K562 (cell line): ENCODE measurements around the gene CEP76. TPM values are rescaled to one million over a fixed set of nuclear protein-coding genes. Genes with fewer than 3 reads are reported as not detected.

Source experiments
- DPF2 ChIP-seq: fragments of 450-650 bp; IDR thresholded peaks from 2 replicates; pipeline ENCODE4 v1.6.1; 2016
- GTF2E2 ChIP-seq: fragments of 200-800 bp; sonication (Bioruptor generic); IDR thresholded peaks from 2 replicates; pipeline ENCODE4 v1.6.1; 2016; ENCODE audit warnings: missing genetic modification characterization, missing compliant biosample characterization
- POLR2A ChIP-seq: fragments of 450-650 bp; conservative IDR thresholded peaks from 2 replicates; pipeline ENCODE4 v1.6.1; 2016
- TFAM ChIP-seq: fragments of 250-450 bp; sonication (Bioruptor Pico); conservative IDR thresholded peaks from 2 replicates; pipeline ENCODE4 v1.5.0; 2021; ENCODE audit warnings: mild to moderate bottlenecking, moderate library complexity
- ZBTB7A ChIP-seq: IDR thresholded peaks from 2 replicates; pipeline ENCODE4 v1.6.1; 2011; ENCODE audit warnings: low read depth, mild to moderate bottlenecking, low read length, moderate library complexity, borderline replicate concordance; ENCODE audit not compliant: control insufficient read depth
- polyA plus RNA-seq, 8 experiments: library from polyadenylated mRNA; depleted of rRNA in 4 of 8; stranded (reverse) in 5 of 8; unstranded in 3 of 8; fragments of >200 nt; fragmentation: Nextera tagmentation in 2 of 8; fragmentation: Illumina TruSeq in 1 of 8; extraction: Ambion mirVana in 2 of 8; extraction: Trizol in 1 of 8; gene quantifications; 2 replicates each; pipeline versions ENCODE4 v1.2.1 to v1.2.3, GENCODE V29; 2011 to 2014; ENCODE audit warnings: inconsistent platforms in 1 of 8, missing spikeins in 1 of 8
- total RNA-seq, 7 experiments: library from RNA; depleted of rRNA in 6 of 7; stranded (reverse); fragments of >200 nt in 6 of 7; fragmentation: Illumina TruSeq in 2 of 7; extraction: Trizol in 2 of 7; gene quantifications; 2 replicates each; pipeline versions ENCODE4 v1.2.1 to v1.2.3, GENCODE V29; 2011 to 2021; ENCODE audit warnings: low replicate concordance in 1 of 7
- TF ChIP-seq, protein P1 (sequence below): fragments of 250-450 bp; sonication (Bioruptor Pico); IDR thresholded peaks from 2 replicates; pipeline ENCODE4 v1.9.0; 2021; ENCODE audit warnings: mild to moderate bottlenecking
- TF ChIP-seq, protein P2 (sequence below): fragments of 450-650 bp; IDR thresholded peaks from 2 replicates; pipeline ENCODE4 v1.6.1; 2018; ENCODE audit not compliant: partially characterized antibody
- TF ChIP-seq, protein P3 (sequence below): fragments of 450-650 bp; IDR thresholded peaks from 2 replicates; pipeline ENCODE4 v1.6.1; 2016; ENCODE audit warnings: mild to moderate bottlenecking, moderate library complexity

Gene CEP76
- total and polyA plus RNA-seq, 9 of the 15 experiments (the other 6 are each of a cell fraction or from before 2014, with no cell fraction given): 5.3 to 27.3 (median 19.3) TPM

DNA sequence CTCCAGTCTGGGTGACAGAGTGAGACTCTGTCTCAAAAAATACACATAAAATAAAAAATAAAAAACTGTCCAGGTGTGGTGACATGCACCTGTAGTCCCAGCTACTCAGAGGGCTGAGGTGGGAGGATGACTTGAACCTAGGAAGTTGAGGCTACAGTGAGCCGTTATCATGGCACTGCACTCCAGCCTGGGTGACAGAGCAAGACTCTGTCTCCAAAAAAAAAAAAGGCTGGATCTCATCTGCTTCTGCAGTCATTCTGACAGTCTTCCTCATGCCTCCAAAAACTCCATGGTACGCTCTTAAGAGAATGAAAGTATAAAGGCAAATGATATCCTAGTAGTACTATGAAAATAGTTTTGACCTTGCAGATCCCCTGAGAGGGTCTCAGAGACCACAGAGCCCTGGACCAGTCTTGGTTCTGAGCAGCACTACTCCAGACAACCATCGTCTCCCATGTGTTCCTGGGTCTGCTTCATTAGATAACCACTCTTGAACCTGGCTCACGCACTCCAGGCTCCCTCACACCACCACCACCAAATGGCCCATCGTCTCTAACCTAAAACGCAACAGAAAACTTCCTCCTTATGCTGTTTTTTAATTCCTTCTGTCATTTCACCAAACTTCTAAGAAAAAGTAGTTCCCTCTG lies 70.6 kb downstream of the CEP76 start (continued):
- peak; percentile 41; the same call in 1 of the 2 replicates for TF ChIP-seq ZBTB7A
- TF ChIP-seq, protein P1, sequence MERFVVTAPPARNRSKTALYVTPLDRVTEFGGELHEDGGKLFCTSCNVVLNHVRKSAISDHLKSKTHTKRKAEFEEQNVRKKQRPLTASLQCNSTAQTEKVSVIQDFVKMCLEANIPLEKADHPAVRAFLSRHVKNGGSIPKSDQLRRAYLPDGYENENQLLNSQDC (CRISPR knock-in tag): no peak
- TF ChIP-seq, protein P2, sequence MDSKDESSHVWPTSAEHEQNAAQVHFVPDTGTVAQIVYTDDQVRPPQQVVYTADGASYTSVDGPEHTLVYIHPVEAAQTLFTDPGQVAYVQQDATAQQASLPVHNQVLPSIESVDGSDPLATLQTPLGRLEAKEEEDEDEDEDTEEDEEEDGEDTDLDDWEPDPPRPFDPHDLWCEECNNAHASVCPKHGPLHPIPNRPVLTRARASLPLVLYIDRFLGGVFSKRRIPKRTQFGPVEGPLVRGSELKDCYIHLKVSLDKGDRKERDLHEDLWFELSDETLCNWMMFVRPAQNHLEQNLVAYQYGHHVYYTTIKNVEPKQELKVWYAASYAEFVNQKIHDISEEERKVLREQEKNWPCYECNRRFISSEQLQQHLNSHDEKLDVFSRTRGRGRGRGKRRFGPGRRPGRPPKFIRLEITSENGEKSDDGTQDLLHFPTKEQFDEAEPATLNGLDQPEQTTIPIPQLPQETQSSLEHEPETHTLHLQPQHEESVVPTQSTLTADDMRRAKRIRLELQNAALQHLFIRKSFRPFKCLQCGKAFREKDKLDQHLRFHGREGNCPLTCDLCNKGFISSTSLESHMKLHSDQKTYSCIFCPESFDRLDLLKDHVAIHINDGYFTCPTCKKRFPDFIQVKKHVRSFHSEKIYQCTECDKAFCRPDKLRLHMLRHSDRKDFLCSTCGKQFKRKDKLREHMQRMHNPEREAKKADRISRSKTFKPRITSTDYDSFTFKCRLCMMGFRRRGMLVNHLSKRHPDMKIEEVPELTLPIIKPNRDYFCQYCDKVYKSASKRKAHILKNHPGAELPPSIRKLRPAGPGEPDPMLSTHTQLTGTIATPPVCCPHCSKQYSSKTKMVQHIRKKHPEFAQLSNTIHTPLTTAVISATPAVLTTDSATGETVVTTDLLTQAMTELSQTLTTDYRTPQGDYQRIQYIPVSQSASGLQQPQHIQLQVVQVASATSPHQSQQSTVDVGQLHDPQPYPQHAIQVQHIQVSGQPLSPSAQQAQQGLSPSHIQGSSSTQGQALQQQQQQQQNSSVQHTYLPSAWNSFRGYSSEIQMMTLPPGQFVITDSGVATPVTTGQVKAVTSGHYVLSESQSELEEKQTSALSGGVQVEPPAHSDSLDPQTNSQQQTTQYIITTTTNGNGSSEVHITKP: no peak
- TF ChIP-seq, protein P3, sequence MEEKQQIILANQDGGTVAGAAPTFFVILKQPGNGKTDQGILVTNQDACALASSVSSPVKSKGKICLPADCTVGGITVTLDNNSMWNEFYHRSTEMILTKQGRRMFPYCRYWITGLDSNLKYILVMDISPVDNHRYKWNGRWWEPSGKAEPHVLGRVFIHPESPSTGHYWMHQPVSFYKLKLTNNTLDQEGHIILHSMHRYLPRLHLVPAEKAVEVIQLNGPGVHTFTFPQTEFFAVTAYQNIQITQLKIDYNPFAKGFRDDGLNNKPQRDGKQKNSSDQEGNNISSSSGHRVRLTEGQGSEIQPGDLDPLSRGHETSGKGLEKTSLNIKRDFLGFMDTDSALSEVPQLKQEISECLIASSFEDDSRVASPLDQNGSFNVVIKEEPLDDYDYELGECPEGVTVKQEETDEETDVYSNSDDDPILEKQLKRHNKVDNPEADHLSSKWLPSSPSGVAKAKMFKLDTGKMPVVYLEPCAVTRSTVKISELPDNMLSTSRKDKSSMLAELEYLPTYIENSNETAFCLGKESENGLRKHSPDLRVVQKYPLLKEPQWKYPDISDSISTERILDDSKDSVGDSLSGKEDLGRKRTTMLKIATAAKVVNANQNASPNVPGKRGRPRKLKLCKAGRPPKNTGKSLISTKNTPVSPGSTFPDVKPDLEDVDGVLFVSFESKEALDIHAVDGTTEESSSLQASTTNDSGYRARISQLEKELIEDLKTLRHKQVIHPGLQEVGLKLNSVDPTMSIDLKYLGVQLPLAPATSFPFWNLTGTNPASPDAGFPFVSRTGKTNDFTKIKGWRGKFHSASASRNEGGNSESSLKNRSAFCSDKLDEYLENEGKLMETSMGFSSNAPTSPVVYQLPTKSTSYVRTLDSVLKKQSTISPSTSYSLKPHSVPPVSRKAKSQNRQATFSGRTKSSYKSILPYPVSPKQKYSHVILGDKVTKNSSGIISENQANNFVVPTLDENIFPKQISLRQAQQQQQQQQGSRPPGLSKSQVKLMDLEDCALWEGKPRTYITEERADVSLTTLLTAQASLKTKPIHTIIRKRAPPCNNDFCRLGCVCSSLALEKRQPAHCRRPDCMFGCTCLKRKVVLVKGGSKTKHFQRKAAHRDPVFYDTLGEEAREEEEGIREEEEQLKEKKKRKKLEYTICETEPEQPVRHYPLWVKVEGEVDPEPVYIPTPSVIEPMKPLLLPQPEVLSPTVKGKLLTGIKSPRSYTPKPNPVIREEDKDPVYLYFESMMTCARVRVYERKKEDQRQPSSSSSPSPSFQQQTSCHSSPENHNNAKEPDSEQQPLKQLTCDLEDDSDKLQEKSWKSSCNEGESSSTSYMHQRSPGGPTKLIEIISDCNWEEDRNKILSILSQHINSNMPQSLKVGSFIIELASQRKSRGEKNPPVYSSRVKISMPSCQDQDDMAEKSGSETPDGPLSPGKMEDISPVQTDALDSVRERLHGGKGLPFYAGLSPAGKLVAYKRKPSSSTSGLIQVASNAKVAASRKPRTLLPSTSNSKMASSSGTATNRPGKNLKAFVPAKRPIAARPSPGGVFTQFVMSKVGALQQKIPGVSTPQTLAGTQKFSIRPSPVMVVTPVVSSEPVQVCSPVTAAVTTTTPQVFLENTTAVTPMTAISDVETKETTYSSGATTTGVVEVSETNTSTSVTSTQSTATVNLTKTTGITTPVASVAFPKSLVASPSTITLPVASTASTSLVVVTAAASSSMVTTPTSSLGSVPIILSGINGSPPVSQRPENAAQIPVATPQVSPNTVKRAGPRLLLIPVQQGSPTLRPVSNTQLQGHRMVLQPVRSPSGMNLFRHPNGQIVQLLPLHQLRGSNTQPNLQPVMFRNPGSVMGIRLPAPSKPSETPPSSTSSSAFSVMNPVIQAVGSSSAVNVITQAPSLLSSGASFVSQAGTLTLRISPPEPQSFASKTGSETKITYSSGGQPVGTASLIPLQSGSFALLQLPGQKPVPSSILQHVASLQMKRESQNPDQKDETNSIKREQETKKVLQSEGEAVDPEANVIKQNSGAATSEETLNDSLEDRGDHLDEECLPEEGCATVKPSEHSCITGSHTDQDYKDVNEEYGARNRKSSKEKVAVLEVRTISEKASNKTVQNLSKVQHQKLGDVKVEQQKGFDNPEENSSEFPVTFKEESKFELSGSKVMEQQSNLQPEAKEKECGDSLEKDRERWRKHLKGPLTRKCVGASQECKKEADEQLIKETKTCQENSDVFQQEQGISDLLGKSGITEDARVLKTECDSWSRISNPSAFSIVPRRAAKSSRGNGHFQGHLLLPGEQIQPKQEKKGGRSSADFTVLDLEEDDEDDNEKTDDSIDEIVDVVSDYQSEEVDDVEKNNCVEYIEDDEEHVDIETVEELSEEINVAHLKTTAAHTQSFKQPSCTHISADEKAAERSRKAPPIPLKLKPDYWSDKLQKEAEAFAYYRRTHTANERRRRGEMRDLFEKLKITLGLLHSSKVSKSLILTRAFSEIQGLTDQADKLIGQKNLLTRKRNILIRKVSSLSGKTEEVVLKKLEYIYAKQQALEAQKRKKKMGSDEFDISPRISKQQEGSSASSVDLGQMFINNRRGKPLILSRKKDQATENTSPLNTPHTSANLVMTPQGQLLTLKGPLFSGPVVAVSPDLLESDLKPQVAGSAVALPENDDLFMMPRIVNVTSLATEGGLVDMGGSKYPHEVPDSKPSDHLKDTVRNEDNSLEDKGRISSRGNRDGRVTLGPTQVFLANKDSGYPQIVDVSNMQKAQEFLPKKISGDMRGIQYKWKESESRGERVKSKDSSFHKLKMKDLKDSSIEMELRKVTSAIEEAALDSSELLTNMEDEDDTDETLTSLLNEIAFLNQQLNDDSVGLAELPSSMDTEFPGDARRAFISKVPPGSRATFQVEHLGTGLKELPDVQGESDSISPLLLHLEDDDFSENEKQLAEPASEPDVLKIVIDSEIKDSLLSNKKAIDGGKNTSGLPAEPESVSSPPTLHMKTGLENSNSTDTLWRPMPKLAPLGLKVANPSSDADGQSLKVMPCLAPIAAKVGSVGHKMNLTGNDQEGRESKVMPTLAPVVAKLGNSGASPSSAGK: peak; percentile 39; the same call in 1 of the 2 replicates
- no peak for TF ChIP-seq GTF2E2 (tag)
- TF ChIP-seq DPF2: peak; percentile 65
- no peak for TF ChIP-seq POLR2A
- no peak for TF ChIP-seq TFAM (CRISPR knock-in tag)
